HepG2 (cell line): ENCODE results near the gene KCNIP3. TPM values are rescaled to one million over a fixed set of nuclear protein-coding genes. Genes with fewer than 3 reads are reported as not detected.

Experiments used
- AGO2 ChIP-seq: fragments of 200-400 bp; formaldehyde crosslinking; optimal IDR thresholded peaks from 2 replicates; pipeline ENCODE3; 2017; ENCODE audit warnings: mild to moderate bottlenecking, low read depth, low read length, moderate library complexity
- ARHGAP35 ChIP-seq: sonication (generic); formaldehyde crosslinking; IDR thresholded peaks from 2 replicates; pipeline ENCODE4 v1.9.0; 2022; ENCODE audit warnings: mild to moderate bottlenecking, inconsistent platforms, moderate library complexity, missing genetic modification reagents, borderline replicate concordance
- CENPBD1 ChIP-seq: sonication (generic); formaldehyde crosslinking; IDR thresholded peaks from 2 replicates; pipeline ENCODE4 v1.8.0; 2022; ENCODE audit warnings: missing genetic modification reagents, low read depth, mild to moderate bottlenecking, borderline replicate concordance
- E2F1 ChIP-seq: sonication (generic); formaldehyde crosslinking; IDR thresholded peaks from 2 replicates; pipeline ENCODE4 v1.5.0; 2020; ENCODE audit warnings: missing genetic modification reagents
- GTF2F1 ChIP-seq: fragments of 150-350 bp; IDR thresholded peaks from 2 replicates; pipeline ENCODE4 v1.6.1; 2014; ENCODE audit warnings: low read length
- HCFC1 ChIP-seq: fragments of 150-350 bp; IDR thresholded peaks from 2 replicates; pipeline ENCODE4 v1.6.1; 2014; ENCODE audit warnings: low read depth, low read length
- IRF1 ChIP-seq: sonication (generic); formaldehyde crosslinking; IDR thresholded peaks from 2 replicates; pipeline ENCODE4 v1.4.0; 2020; ENCODE audit warnings: low read depth, mild to moderate bottlenecking, missing genetic modification reagents
- JUND ChIP-seq: sonication (generic); formaldehyde crosslinking; IDR thresholded peaks from 2 replicates; pipeline ENCODE4 v1.8.0; 2022; ENCODE audit warnings: mild to moderate bottlenecking, missing genetic modification reagents
- KDM3A ChIP-seq: IDR thresholded peaks from 2 replicates; pipeline ENCODE4 v1.6.1; 2018; ENCODE audit warnings: low read depth, missing compliant biosample characterization
- MBD4 ChIP-seq: IDR thresholded peaks from 2 replicates; pipeline ENCODE4 v1.6.1; 2012; ENCODE audit warnings: low read length, inconsistent platforms, borderline replicate concordance
- MZF1 ChIP-seq: sonication (generic); formaldehyde crosslinking; IDR thresholded peaks from 2 replicates; pipeline ENCODE4 v1.8.1; 2023; ENCODE audit warnings: mild to moderate bottlenecking, missing genetic modification reagents, borderline replicate concordance
- NR3C1 ChIP-seq: sonication (generic); formaldehyde crosslinking; IDR thresholded peaks from 2 replicates; pipeline ENCODE4 v1.4.0; 2020; ENCODE audit warnings: missing genetic modification reagents
- PITX1 ChIP-seq: sonication (generic); formaldehyde crosslinking; IDR thresholded peaks from 2 replicates; pipeline ENCODE4 v1.5.1; 2020; ENCODE audit warnings: mild to moderate bottlenecking, missing genetic modification reagents
- POLR2G ChIP-seq: fragments of 200-400 bp; formaldehyde crosslinking; IDR thresholded peaks from 2 replicates; pipeline ENCODE4 v1.6.1; 2018; ENCODE audit warnings: mild to moderate bottlenecking, low read depth, low read length, moderate library complexity
- RXRA ChIP-seq: sonication (generic); formaldehyde crosslinking; IDR thresholded peaks from 2 replicates; pipeline ENCODE4 v1.5.1; 2020; ENCODE audit warnings: missing genetic modification reagents
- TAF15 ChIP-seq: fragments of 200-400 bp; formaldehyde crosslinking; IDR thresholded peaks from one replicate; pipeline ENCODE4 v1.6.1; 2018; ENCODE audit warnings: mild to moderate bottlenecking, low read depth, low read length; ENCODE audit not compliant: poor library complexity, severe bottlenecking
- TGIF2 ChIP-seq: IDR thresholded peaks from 2 replicates; pipeline ENCODE4 v1.6.1; 2016; ENCODE audit warnings: control low read depth, missing compliant biosample characterization
- ZBTB34 ChIP-seq: sonication (generic); formaldehyde crosslinking; IDR thresholded peaks from 2 replicates; pipeline ENCODE4 v1.8.0; 2022; ENCODE audit warnings: mild to moderate bottlenecking, missing genetic modification reagents
- ZGPAT ChIP-seq: IDR thresholded peaks from 2 replicates; pipeline ENCODE4 v1.6.1; 2016; ENCODE audit warnings: mild to moderate bottlenecking
- ZMYM4 ChIP-seq: sonication (generic); formaldehyde crosslinking; IDR thresholded peaks from 2 replicates; pipeline ENCODE4 v1.8.1; 2023; ENCODE audit warnings: mild to moderate bottlenecking, missing genetic modification reagents
- ZNF234 ChIP-seq: sonication (generic); formaldehyde crosslinking; conservative IDR thresholded peaks from 2 replicates; pipeline ENCODE4 v1.5.1; 2020; ENCODE audit warnings: mild to moderate bottlenecking, missing genetic modification reagents
- ZNF367 ChIP-seq: sonication (generic); formaldehyde crosslinking; IDR thresholded peaks from 2 replicates; pipeline ENCODE4 v1.4.0; 2020; ENCODE audit warnings: missing genetic modification reagents, borderline replicate concordance
- ZNF552 ChIP-seq: sonication (generic); formaldehyde crosslinking; IDR thresholded peaks from 2 replicates; pipeline ENCODE4 v1.9.0; 2022; ENCODE audit warnings: missing genetic modification reagents, mild to moderate bottlenecking, borderline replicate concordance
- ZNF644 ChIP-seq: IDR thresholded peaks from 2 replicates; pipeline ENCODE4 v1.6.1; 2016; ENCODE audit warnings: low read depth
- ZSCAN21 ChIP-seq: sonication (generic); formaldehyde crosslinking; IDR thresholded peaks from 2 replicates; pipeline ENCODE4 v1.8.0; 2022; ENCODE audit warnings: mild to moderate bottlenecking, missing genetic modification reagents, moderate library complexity, borderline replicate concordance
- polyA plus RNA-seq, 8 experiments: library from polyadenylated mRNA; depleted of rRNA in 3 of 8; stranded (reverse) in 7 of 8; unstranded in 1 of 8; fragments of >200 nt; fragmentation: Illumina TruSeq in 4 of 8; extraction: Trizol in 4 of 8; gene quantifications; 2 replicates each; pipeline versions ENCODE4 v1.2.1 to v1.2.3, GENCODE V29; 2011 to 2016; ENCODE audit warnings: low read depth in 4 of 8, missing spikeins in 1 of 8, mixed read lengths in 1 of 8; ENCODE audit not compliant: insufficient read depth in 1 of 8
- total RNA-seq, 5 experiments: library from RNA; depleted of rRNA; stranded (reverse); fragments of >200 nt; fragmentation: Illumina TruSeq; extraction: Trizol; gene quantifications; 2 replicates each; pipeline ENCODE4 v1.2.3, GENCODE V29; 2016; ENCODE audit warnings: low read depth in 1 of 5

Gene KCNIP3
- total and polyA plus RNA-seq, 2 of the 13 experiments (the other 11 are each of a cell fraction or from before 2014, with no cell fraction given), result not detected

- peak; percentile 19; the same call in 1 of the 2 replicates for TF ChIP-seq ARHGAP35 (CRISPR knock-in tag)
- peak; percentile 94 for TF ChIP-seq ZMYM4 (CRISPR knock-in tag)
- TF ChIP-seq AGO2, result peak; percentile 62
- no peak for TF ChIP-seq NR3C1 (CRISPR knock-in tag)
- peak; percentile 72; the same call in 1 of the 2 replicates for TF ChIP-seq KDM3A (CRISPR knock-in tag)
- peak; percentile 89 for TF ChIP-seq POLR2G
- TF ChIP-seq CENPBD1 (CRISPR knock-in tag), result no peak
- TF ChIP-seq IRF1, result no peak
- TF ChIP-seq MBD4, result no peak
- peak; percentile 86; the same call in 1 of the 2 replicates for TF ChIP-seq ZNF552 (CRISPR knock-in tag)
- TF ChIP-seq ZBTB34 (CRISPR knock-in tag), result peak; percentile 78; the same call in 1 of the 2 replicates
- TF ChIP-seq TAF15, result no peak
- peak; percentile 41; the same call in 1 of the 2 replicates for TF ChIP-seq MZF1 (CRISPR knock-in tag)
- peak; percentile 13; the same call in 1 of the 2 replicates for TF ChIP-seq TGIF2 (CRISPR knock-in tag)
- TF ChIP-seq ZNF367, result no peak
- TF ChIP-seq HCFC1, result peak; percentile 51; the same call in 1 of the 2 replicates
- TF ChIP-seq ZGPAT (CRISPR knock-in tag), result peak; percentile 87; the same call in 1 of the 2 replicates
- TF ChIP-seq ZSCAN21 (CRISPR knock-in tag), result 0 out of 2 replicates have a peak, but pooled peaks have one; percentile 50
- peak; percentile 60; the same call in 1 of the 2 replicates for TF ChIP-seq ZNF234 (CRISPR knock-in tag)
- no peak for TF ChIP-seq GTF2F1
- no peak for TF ChIP-seq JUND (CRISPR knock-in tag)
- TF ChIP-seq ZNF644 (CRISPR knock-in tag), result no peak
- TF ChIP-seq PITX1 (CRISPR knock-in tag), result peak; percentile 81
- TF ChIP-seq E2F1 (CRISPR knock-in tag), result peak; percentile 83
- peak; percentile 74 for TF ChIP-seq RXRA (CRISPR knock-in tag)
These were observed 105.4 kb downstream of the KCNIP3 start, which contains the start of gene FAHD2A (continued) for GRCh38 chr2:95402370-95403203.
